ENCODE results near the gene SIGLEC14. TPM values are rescaled to one million over a fixed set of nuclear protein-coding genes. Genes with fewer than 3 reads are reported as not detected.
"Not testable (repeated sequence)": the region's sequence is repeated elsewhere in the genome, so short reads cannot be mapped to it uniquely, and the experiment has no call there.

The SIGLEC14 gene
- total RNA-seq = under 1 TPM; 0.14 to 0.36 TPM

GRCh38 chr19:51646730-51647129 is at the start of gene SIGLEC14:
Gene SIGLEC14 (minus strand): TSS chr19:51646825. CDS start chr19:51646759, 66 bp downstream.
- H3K4me1 Mint-ChIP-seq, DNase-seq, H3K36me3 Mint-ChIP-seq, H3K9me3 Mint-ChIP-seq, H3K4me3 Mint-ChIP-seq, H3K27ac Mint-ChIP-seq: not testable (repeated sequence)
- H3K27me3 Mint-ChIP-seq = peaks cover 62% of the 10 kb centered on the region

- Mint-ChIP-seq H3K4me3 (no peak overlapping the region), H3K27ac (no peak overlapping the region), H3K36me3 (no peaks in the 10 kb centered on the region), H3K27me3 (no peaks in the 10 kb centered on the region), H3K4me1 (peaks cover 5% of the 10 kb centered on the region), H3K9me3 (no peaks in the 10 kb centered on the region)
- no peak for DNase-seq
These were observed 49.2 kb upstream of the SIGLEC14 start for GRCh38 chr19:51695702-51696315.

- H3K4me3 Mint-ChIP-seq = no peak overlapping the region
- H3K4me1 Mint-ChIP-seq = peaks cover 6% of the 10 kb centered on the region
- H3K27ac Mint-ChIP-seq = no peak overlapping the region
- H3K9me3 Mint-ChIP-seq = no peaks in the 10 kb centered on the region
- H3K36me3 Mint-ChIP-seq = no peaks in the 10 kb centered on the region
- DNase-seq = no peak
- H3K27me3 Mint-ChIP-seq = no peaks in the 10 kb centered on the region
These were observed 48.5 kb upstream of the SIGLEC14 start for GRCh38 chr19:51695088-51695487.

GRCh38 chr19:51694318-51695085 is 47.9 kb upstream of the SIGLEC14 start:
- Mint-ChIP-seq H3K9me3 (no peaks in the 10 kb centered on the region), H3K4me1 (peaks cover 7% of the 10 kb centered on the region), H3K4me3 (no peak overlapping the region), H3K27ac (no peak overlapping the region), H3K36me3 (no peaks in the 10 kb centered on the region), H3K27me3 (no peaks in the 10 kb centered on the region)
- DNase-seq = no peak

- Mint-ChIP-seq H3K36me3 (no peaks in the 10 kb centered on the region), H3K9me3 (no peaks in the 10 kb centered on the region), H3K4me3 (no peak overlapping the region), H3K4me1 (peaks cover 7% of the 10 kb centered on the region), H3K27me3 (no peaks in the 10 kb centered on the region), H3K27ac (no peak overlapping the region)
- no peak for DNase-seq
These were observed 47.2 kb upstream of the SIGLEC14 start for GRCh38 chr19:51693819-51694218.

- DNase-seq = no peak
These were observed 46.6 kb upstream of the SIGLEC14 start, which contains the start of gene SPACA6 for GRCh38 chr19:51693260-51693659. Gene SPACA6 (plus strand): TSS chr19:51693330. CDS start chr19:51693527, 197 bp downstream.

GRCh38 chr19:51692468-51692867 is 45.8 kb upstream of the SIGLEC14 start:
- no peaks in the 10 kb centered on the region for H3K9me3 Mint-ChIP-seq
- peaks cover 15% of the 10 kb centered on the region for H3K4me1 Mint-ChIP-seq
- no peak for DNase-seq
- no peaks in the 10 kb centered on the region for H3K36me3 Mint-ChIP-seq
- H3K4me3 Mint-ChIP-seq = no peak overlapping the region
- peaks cover 12% of the 10 kb centered on the region for H3K27me3 Mint-ChIP-seq
- H3K27ac Mint-ChIP-seq = no peak overlapping the region

More at GRCh38 chr19:51693260-51693659, 46.6 kb upstream of the SIGLEC14 start, which contains the start of gene SPACA6:
- Mint-ChIP-seq H3K27me3 (peaks cover 6% of the 10 kb centered on the region), H3K27ac (no peak within 1 kb of the TSS), H3K4me3 (no peak within 1 kb of the TSS), H3K36me3 (no peaks in the 10 kb centered on the region), H3K4me1 (peaks cover 12% of the 10 kb centered on the region), H3K9me3 (no peaks in the 10 kb centered on the region)

- H3K27me3 Mint-ChIP-seq = peaks cover 12% of the 10 kb centered on the region
- no peaks in the 10 kb centered on the region for H3K9me3 Mint-ChIP-seq
- no peak overlapping the region for H3K27ac Mint-ChIP-seq
- no peak for DNase-seq
- H3K4me1 Mint-ChIP-seq = peaks cover 15% of the 10 kb centered on the region
- H3K36me3 Mint-ChIP-seq = no peaks in the 10 kb centered on the region
- no peak overlapping the region for H3K4me3 Mint-ChIP-seq
These were observed 45.2 kb upstream of the SIGLEC14 start for GRCh38 chr19:51691584-51692428.

GRCh38 chr19:51691074-51691583 is 44.5 kb upstream of the SIGLEC14 start:
- H3K27me3 Mint-ChIP-seq = peaks cover 12% of the 10 kb centered on the region
- no peak for DNase-seq
- H3K36me3 Mint-ChIP-seq = no peaks in the 10 kb centered on the region
- H3K4me3 Mint-ChIP-seq = peak overlapping the region; percentile 44
- no peaks in the 10 kb centered on the region for H3K9me3 Mint-ChIP-seq
- peak overlapping the region; percentile 28 for H3K27ac Mint-ChIP-seq
- peaks cover 15% of the 10 kb centered on the region for H3K4me1 Mint-ChIP-seq

- H3K9me3 Mint-ChIP-seq = peaks cover 2% of the 10 kb centered on the region
- peaks cover 12% of the 10 kb centered on the region for H3K27me3 Mint-ChIP-seq
- peak overlapping the region; percentile 55 for H3K27ac Mint-ChIP-seq
- DNase-seq = peak; percentile 70
- H3K4me3 Mint-ChIP-seq = peak overlapping the region; percentile 82
- H3K36me3 Mint-ChIP-seq = no peaks in the 10 kb centered on the region
- H3K4me1 Mint-ChIP-seq = peaks cover 15% of the 10 kb centered on the region
These were observed 43.9 kb upstream of the SIGLEC14 start for GRCh38 chr19:51690454-51691073.

- DNase-seq = no peak
- peaks cover 12% of the 10 kb centered on the region for H3K27me3 Mint-ChIP-seq
- H3K27ac Mint-ChIP-seq = peak overlapping the region; percentile 55
- H3K4me3 Mint-ChIP-seq = peak overlapping the region; percentile 82
- peaks cover under 1% of the 10 kb centered on the region for H3K36me3 Mint-ChIP-seq
- peaks cover 4% of the 10 kb centered on the region for H3K9me3 Mint-ChIP-seq
- peaks cover 15% of the 10 kb centered on the region for H3K4me1 Mint-ChIP-seq
These were observed 43.3 kb upstream of the SIGLEC14 start for GRCh38 chr19:51689751-51690453.

GRCh38 chr19:51688671-51689571 is 42.3 kb upstream of the SIGLEC14 start:
- H3K27ac Mint-ChIP-seq = no peak overlapping the region
- peak; percentile 17 for DNase-seq
- H3K36me3 Mint-ChIP-seq = peaks cover 3% of the 10 kb centered on the region
- H3K4me1 Mint-ChIP-seq = peaks cover 15% of the 10 kb centered on the region
- peaks cover 12% of the 10 kb centered on the region for H3K27me3 Mint-ChIP-seq
- H3K9me3 Mint-ChIP-seq = peaks cover 13% of the 10 kb centered on the region
- peak overlapping the region; percentile 75 for H3K4me3 Mint-ChIP-seq
